HUES48 (cell line): ENCODE measurements around the gene CSF1.
A peak's percentile ranks its signal among the peaks of the same experiment; 100 is the strongest.

Experiments used
- H3K27ac ChIP-seq: one replicate; pipeline ENCODE4 v1.7.0; 2013; ENCODE audit warnings: low read depth, low read length, inconsistent platforms
- H3K27me3 ChIP-seq: 2 replicates; pipeline ENCODE4 v1.6.1; 2013; ENCODE audit warnings: mild to moderate bottlenecking, low read length; ENCODE audit not compliant: control insufficient read depth, insufficient read depth
- H3K36me3 ChIP-seq: 2 replicates; pipeline ENCODE4 v1.6.1; 2013; ENCODE audit warnings: low read length; ENCODE audit not compliant: control insufficient read depth, insufficient read depth
- H3K4me1 ChIP-seq: 2 replicates; pipeline ENCODE4 v1.6.1; 2013; ENCODE audit warnings: mild to moderate bottlenecking, low read length; ENCODE audit not compliant: control insufficient read depth, insufficient read depth
- H3K4me3 ChIP-seq: 2 replicates; pipeline ENCODE4 v1.5.1; 2013; ENCODE audit warnings: mild to moderate bottlenecking, low read depth, low read length
- H3K9ac ChIP-seq: 2 replicates; pipeline ENCODE4 v1.6.1; 2013; ENCODE audit warnings: mild to moderate bottlenecking, low read depth, low read length, moderate library complexity
- H3K9me3 ChIP-seq: 2 replicates; pipeline ENCODE4 v1.6.1; 2013; ENCODE audit warnings: low read length; ENCODE audit not compliant: control insufficient read depth, insufficient read depth

Gene CSF1

GRCh38 chr1:109924316-109924715, 13.7 kb downstream of the CSF1 start:
- Histone ChIP-seq H3K27ac (no peak overlapping the region), H3K9ac (no peak overlapping the region), H3K36me3 (no peaks in the 10 kb centered on the region), H3K9me3 (no peaks in the 10 kb centered on the region), H3K27me3 (no peaks in the 10 kb centered on the region), H3K4me1 (no peaks in the 10 kb centered on the region), H3K4me3 (no peak overlapping the region)

DNA sequence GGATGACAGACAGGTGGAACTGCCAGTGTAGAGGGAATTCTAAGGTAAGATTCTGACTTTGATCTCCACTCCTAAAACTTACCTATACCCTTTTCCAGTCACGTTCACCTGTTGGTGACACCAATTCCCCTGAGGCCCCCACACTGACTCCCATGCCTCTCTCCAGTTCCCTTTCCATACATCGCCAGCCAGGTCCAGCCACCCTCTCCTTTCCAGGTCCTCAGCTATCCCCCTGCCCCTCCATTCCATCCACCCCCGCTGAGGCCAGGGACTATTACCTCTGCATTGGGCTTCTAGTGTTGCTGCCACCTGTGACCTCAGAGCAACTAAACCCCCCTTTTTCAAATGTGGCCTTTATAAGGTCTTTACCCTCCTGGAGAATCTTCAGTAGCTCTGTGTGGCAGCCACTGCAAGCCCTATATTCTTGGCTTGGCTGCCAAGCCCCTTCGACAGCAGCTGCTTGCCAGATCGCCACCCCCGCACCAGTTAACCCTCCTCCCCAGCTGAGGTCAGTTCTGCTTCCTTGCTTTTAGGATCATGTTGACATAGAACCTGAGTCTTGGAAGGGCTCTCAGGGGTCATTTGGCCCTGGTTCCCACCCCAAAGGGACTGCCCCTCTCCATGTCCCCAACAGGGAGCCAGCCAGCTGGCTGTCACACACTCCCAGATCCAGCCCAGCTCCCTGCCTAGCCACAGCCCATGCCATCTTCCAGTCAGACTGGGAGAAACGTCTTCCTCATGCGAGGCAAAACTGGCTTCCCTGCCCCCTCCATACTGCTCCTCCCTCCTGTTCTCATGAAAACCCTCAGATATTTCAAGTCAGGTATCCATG, 14.7 kb downstream of the CSF1 start:
- no peak overlapping the region for H3K4me3 ChIP-seq
- H3K27ac ChIP-seq = no peak overlapping the region
- H3K9me3 ChIP-seq = no peaks in the 10 kb centered on the region
- H3K9ac ChIP-seq = no peak overlapping the region
- H3K36me3 ChIP-seq = no peaks in the 10 kb centered on the region
- H3K27me3 ChIP-seq = no peaks in the 10 kb centered on the region
- H3K4me1 ChIP-seq = peaks cover 3% of the 10 kb centered on the region; the same call in 1 of the 2 replicates

DNA sequence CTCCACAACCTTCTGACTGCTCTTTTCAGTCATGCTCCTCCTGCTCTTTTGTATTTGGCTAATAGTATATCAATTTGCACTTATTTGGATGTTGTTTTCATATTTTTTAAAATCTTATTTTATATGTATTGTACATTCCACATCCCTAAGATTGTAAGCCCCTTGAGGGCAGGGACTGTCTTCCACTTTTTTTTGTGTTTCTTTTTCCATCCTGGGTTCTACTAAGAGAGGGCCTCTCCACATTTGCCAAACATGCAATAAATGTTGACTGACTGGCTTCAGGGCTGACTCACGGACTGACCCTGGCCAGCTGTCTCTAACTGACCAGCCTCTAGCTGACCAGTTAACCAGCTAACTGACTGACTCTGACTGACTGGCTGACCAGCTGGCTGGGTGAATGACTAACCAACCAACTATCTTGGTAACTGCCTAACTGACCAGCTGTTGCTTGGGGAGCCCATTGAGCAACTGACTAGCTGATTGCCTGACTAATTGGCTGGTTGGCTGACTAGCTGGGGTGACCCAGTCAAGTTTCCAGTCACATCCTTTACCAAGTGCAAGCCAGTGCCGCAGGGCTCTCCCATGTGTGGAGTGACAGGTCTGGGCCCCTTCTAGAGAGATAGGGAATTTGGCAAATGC, 16.1 kb downstream of the CSF1 start:
- Histone ChIP-seq H3K27ac (no peak overlapping the region), H3K9me3 (no peaks in the 10 kb centered on the region), H3K4me3 (no peak overlapping the region), H3K36me3 (no peaks in the 10 kb centered on the region), H3K4me1 (peaks cover 14% of the 10 kb centered on the region; the same call in 1 of the 2 replicates), H3K27me3 (no peaks in the 10 kb centered on the region), H3K9ac (no peak overlapping the region)

DNA sequence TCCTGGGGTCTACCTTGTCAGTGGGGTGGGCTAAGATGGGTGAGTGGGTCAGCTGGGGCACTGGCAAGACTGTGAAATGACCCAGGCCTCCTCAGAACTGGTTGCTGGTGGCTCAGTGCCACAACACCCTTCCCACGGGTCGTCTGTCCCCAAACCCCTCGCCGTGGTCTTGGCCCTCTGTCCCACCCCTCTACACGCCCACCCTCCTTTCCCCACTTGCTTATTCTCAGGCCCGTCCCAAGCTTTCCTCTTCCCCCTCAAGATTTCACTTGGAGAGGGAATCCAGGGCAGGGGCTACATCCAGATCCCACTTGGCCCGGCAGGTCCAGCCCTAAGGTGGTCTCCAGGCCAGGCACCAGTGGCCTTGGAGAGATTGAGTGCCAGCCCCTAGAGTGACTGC, 16.7 kb downstream of the CSF1 start:
- Histone ChIP-seq H3K4me1 (peaks cover 16% of the 10 kb centered on the region; the same call in 1 of the 2 replicates), H3K27me3 (no peaks in the 10 kb centered on the region), H3K9ac (no peak overlapping the region), H3K9me3 (no peaks in the 10 kb centered on the region), H3K27ac (no peak overlapping the region), H3K4me3 (no peak overlapping the region), H3K36me3 (no peaks in the 10 kb centered on the region)

DNA sequence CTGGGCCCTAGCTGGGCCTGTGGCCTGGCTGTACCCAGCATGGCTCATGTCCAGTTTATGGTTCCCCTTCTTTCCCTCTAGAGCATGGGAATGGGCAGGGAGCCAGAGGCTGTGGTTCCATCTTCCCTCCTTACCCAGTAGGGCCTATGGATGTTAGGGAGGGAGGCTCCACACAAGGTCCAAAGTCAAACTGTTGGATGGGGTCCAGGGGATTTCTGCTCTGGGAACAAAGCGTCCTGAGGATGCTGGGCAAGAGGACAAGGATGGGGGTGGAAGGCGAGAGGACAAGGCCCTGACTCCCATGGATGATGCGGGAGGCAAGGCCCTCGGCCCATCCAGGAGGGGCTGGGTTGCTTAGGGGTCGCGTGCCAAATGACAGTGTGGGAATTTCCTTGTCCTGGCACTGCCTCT, 17.3 kb downstream of the CSF1 start:
- Histone ChIP-seq H3K4me1 (peaks cover 16% of the 10 kb centered on the region; the same call in 1 of the 2 replicates), H3K36me3 (no peaks in the 10 kb centered on the region), H3K9me3 (no peaks in the 10 kb centered on the region), H3K27ac (no peak overlapping the region), H3K9ac (no peak overlapping the region), H3K27me3 (no peaks in the 10 kb centered on the region), H3K4me3 (no peak overlapping the region)

- Histone ChIP-seq H3K36me3 (no peaks in the 10 kb centered on the region), H3K4me3 (no peak overlapping the region), H3K27me3 (no peaks in the 10 kb centered on the region), H3K27ac (no peak overlapping the region), H3K9ac (no peak overlapping the region), H3K9me3 (no peaks in the 10 kb centered on the region), H3K4me1 (peaks cover 16% of the 10 kb centered on the region; the same call in 1 of the 2 replicates)
These were observed 18.0 kb downstream of the CSF1 start for GRCh38 chr1:109928591-109929111.

DNA sequence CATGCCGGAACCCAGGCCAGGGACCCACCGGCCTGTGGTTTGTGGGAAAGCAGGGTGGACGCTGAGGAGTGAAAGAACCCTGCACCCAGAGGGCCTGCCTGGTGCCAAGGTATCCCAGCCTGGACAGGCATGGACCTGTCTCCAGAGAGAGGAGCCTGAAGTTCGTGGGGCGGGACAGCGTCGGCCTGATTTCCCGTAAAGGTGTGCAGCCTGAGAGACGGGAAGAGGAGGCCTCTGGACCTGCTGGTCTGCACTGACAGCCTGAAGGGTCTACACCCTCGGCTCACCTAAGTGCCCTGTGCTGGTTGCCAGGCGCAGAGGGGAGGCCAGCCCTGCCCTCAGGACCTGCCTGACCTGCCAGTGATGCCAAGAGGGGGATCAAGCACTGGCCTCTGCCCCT, 18.5 kb downstream of the CSF1 start:
- Histone ChIP-seq H3K9me3 (no peaks in the 10 kb centered on the region), H3K9ac (no peak overlapping the region), H3K36me3 (no peaks in the 10 kb centered on the region), H3K4me1 (peaks cover 16% of the 10 kb centered on the region; the same call in 1 of the 2 replicates), H3K27me3 (no peaks in the 10 kb centered on the region), H3K27ac (no peak overlapping the region), H3K4me3 (no peak overlapping the region)

DNA sequence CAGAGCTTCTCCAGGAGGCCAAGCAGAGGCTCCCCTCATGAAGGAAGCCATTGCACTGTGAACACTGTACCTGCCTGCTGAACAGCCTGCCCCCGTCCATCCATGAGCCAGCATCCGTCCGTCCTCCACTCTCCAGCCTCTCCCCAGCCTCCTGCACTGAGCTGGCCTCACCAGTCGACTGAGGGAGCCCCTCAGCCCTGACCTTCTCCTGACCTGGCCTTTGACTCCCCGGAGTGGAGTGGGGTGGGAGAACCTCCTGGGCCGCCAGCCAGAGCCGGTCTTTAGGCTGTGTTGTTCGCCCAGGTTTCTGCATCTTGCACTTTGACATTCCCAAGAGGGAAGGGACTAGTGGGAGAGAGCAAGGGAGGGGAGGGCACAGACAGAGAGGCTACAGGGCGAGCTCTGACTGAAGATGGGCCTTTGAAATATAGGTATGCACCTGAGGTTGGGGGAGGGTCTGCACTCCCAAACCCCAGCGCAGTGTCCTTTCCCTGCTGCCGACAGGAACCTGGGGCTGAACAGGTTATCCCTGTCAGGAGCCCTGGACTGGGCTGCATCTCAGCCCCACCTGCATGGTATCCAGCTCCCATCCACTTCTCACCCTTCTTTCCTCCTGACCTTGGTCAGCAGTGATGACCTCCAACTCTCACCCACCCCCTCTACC, 19.1 kb downstream of the CSF1 start:
- no peak overlapping the region for H3K9ac ChIP-seq
- no peaks in the 10 kb centered on the region for H3K9me3 ChIP-seq
- no peak overlapping the region for H3K4me3 ChIP-seq
- H3K27ac ChIP-seq = no peak overlapping the region
- H3K36me3 ChIP-seq = no peaks in the 10 kb centered on the region
- H3K27me3 ChIP-seq = no peaks in the 10 kb centered on the region
- peaks cover 16% of the 10 kb centered on the region; the same call in 1 of the 2 replicates for H3K4me1 ChIP-seq

DNA sequence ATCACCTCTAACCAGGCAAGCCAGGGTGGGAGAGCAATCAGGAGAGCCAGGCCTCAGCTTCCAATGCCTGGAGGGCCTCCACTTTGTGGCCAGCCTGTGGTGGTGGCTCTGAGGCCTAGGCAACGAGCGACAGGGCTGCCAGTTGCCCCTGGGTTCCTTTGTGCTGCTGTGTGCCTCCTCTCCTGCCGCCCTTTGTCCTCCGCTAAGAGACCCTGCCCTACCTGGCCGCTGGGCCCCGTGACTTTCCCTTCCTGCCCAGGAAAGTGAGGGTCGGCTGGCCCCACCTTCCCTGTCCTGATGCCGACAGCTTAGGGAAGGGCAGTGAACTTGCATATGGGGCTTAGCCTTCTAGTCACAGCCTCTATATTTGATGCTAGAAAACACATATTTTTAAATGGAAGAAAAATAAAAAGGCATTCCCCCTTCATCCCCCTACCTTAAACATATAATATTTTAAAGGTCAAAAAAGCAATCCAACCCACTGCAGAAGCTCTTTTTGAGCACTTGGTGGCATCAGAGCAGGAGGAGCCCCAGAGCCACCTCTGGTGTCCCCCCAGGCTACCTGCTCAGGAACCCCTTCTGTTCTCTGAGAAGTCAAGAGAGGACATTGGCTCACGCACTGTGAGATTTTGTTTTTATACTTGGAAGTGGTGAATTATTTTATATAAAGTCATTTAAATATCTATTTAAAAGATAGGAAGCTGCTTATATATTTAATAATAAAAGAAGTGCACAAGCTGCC, 19.8 kb downstream of the CSF1 start:
- Histone ChIP-seq H3K4me3 (no peak overlapping the region), H3K9ac (no peak overlapping the region), H3K27ac (peak overlapping the region; percentile 69), H3K9me3 (no peaks in the 10 kb centered on the region), H3K27me3 (no peaks in the 10 kb centered on the region), H3K36me3 (no peaks in the 10 kb centered on the region), H3K4me1 (peaks cover 16% of the 10 kb centered on the region; the same call in 1 of the 2 replicates)

DNA sequence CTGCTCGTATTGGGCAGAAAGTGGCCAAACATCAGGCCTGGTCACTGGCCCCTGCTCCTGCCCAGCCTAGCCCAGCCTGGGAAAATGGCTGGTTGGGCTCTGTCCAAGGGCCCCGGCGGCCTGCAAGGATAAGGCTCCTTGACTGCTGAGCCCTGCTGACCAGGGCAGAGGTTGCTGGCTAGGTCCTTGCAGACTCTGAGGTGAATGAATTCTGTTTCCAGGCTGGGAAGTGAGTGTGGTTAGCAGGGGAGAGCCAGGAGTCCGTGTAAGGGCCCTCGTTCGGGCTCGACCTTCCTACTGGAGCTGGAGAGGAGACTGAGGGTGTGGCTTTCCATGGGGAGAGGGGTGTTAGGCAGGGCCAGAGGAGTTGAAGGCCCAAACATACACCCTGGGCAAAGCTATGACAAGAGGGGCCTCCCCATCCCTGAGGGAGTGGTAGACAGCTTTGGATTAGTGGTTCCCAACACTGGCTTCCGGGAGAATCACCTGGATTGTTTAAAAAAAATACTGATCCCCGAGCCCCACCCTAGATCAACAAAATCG, 20.6 kb downstream of the CSF1 start:
- Histone ChIP-seq H3K4me1 (peaks cover 16% of the 10 kb centered on the region; the same call in 1 of the 2 replicates), H3K9me3 (no peaks in the 10 kb centered on the region), H3K36me3 (no peaks in the 10 kb centered on the region), H3K4me3 (no peak overlapping the region), H3K27me3 (no peaks in the 10 kb centered on the region), H3K27ac (peak overlapping the region; percentile 69), H3K9ac (no peak overlapping the region)
